ENCODE results near the gene DISC1.

GRCh38 chr1:231866392-231867331 is 240.1 kb downstream of the DISC1 start:
- no peak for TF ChIP-seq EZH2 (IDR thresholded peaks at IDR 0.05; ENCODE audit: low read length, missing control alignments)
- TF ChIP-seq, protein P1, sequence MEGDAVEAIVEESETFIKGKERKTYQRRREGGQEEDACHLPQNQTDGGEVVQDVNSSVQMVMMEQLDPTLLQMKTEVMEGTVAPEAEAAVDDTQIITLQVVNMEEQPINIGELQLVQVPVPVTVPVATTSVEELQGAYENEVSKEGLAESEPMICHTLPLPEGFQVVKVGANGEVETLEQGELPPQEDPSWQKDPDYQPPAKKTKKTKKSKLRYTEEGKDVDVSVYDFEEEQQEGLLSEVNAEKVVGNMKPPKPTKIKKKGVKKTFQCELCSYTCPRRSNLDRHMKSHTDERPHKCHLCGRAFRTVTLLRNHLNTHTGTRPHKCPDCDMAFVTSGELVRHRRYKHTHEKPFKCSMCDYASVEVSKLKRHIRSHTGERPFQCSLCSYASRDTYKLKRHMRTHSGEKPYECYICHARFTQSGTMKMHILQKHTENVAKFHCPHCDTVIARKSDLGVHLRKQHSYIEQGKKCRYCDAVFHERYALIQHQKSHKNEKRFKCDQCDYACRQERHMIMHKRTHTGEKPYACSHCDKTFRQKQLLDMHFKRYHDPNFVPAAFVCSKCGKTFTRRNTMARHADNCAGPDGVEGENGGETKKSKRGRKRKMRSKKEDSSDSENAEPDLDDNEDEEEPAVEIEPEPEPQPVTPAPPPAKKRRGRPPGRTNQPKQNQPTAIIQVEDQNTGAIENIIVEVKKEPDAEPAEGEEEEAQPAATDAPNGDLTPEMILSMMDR (conservative IDR thresholded peaks at IDR 0.05 in 1 of 2, IDR thresholded peaks at IDR 0.05 in 1 of 2; ENCODE audit: low read depth in 1 of 2, low read length in 2 of 2), result peak; percentile 79

All from fibroblast of lung (primary cell).